HG03175 (cell line): Measurements from ENCODE around the gene SLC30A10.
"Not testable (repeated sequence)": the region's sequence is repeated elsewhere in the genome, so short reads cannot be mapped to it uniquely, and the experiment has no call there.

Source experiments
- ATAC-seq: cut with Tn5 transposase; IDR thresholded peaks from one replicate; pipeline ENCODE4 v1.9.1; 2021; ENCODE audit warnings: mild to moderate bottlenecking, moderate library complexity; ENCODE audit not compliant: unreplicated experiment

SLC30A10 gene

DNA sequence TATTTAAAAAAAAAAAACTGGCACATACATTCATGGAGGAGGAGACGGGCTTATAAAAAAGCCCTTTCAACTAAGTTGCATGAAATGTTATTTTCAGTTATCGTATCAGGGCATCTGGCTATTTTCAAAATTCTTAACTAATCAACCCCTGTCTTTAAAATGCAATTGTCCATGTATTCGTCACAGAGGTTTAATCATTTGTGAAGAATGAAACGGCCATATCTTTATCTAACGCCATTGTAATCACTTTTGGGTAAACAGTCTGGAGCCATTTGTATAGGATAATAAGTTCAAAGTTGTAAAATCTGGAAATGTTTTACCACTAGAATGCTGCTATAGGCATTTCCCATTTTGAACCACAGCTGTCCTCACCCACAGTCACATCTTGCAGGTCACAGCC lies 30.4 kb downstream of the SLC30A10 start:
- no peak for ATAC-seq

DNA sequence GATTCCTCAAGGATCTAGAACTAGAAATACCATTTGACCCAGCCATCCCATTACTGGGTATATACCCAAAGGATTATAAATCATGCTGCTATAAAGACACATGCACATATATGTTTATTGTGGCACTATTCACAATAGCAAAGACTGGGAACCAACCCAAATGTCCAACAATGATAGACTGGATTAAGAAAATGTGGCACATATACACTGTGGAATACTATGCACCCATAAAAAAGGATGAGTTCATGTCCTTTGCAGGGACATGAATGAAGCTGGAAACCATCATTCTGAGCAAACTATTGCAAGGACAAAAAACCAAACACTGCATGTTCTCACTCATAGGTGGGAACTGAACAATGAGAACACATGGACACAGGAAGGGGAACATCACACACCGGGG lies 36.1 kb downstream of the SLC30A10 start:
- not testable (repeated sequence) for ATAC-seq

DNA sequence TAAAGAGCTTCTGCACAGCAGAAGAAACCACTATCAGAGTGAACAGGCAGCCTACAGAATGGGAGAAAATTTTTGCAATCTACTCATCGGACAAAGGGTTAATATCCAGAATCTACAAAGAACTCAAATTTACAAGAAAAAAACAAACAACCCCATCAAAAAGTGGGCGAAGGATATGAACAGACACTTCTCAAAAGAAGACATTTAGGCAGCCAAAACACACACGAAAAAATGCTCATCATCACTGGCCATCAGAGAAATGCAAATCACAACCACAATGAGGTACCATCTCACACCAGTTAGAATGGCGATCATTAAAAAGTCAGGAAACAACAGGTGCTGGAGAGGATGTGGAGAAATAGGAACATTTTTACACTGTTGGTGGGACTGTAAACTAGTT lies 36.5 kb downstream of the SLC30A10 start:
- ATAC-seq: not testable (repeated sequence)

DNA sequence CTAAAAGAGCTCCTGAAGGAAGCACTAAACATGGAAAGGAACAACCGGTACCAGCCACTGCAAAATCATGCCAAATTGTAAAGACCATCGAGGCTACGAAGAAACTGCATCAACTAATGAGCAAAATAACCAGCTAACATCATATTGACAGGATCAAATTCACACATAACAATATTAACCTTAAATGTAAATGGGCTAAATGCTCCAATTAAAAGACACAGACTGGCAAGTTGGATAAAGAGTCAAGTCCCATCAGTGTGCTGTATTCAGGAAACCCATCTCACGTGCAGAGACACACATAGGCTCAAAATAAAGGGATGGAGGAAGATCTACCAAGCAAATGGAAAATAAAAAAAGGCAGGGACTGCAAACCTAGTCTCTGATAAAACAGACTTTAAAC lies 39.7 kb downstream of the SLC30A10 start:
- not testable (repeated sequence) for ATAC-seq

DNA sequence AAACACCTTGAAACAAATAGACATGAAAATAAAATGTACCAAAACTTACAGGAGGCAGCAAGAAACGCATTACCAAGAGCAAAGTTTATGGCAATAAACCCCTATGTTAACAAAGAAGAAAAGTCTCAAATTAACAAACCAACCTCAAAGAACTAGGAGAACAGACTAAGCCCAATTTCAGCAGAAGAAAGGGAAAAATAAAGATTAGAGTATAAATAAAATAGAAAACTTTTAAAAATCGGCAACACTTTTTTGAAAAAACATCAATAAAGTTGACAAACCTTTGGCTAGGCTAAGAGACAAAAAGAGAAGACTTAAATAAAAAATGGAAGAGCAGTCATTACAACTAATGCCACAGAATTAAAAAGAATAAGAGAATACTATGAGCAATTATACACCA lies 42.7 kb downstream of the SLC30A10 start:
- ATAC-seq: no peak

DNA sequence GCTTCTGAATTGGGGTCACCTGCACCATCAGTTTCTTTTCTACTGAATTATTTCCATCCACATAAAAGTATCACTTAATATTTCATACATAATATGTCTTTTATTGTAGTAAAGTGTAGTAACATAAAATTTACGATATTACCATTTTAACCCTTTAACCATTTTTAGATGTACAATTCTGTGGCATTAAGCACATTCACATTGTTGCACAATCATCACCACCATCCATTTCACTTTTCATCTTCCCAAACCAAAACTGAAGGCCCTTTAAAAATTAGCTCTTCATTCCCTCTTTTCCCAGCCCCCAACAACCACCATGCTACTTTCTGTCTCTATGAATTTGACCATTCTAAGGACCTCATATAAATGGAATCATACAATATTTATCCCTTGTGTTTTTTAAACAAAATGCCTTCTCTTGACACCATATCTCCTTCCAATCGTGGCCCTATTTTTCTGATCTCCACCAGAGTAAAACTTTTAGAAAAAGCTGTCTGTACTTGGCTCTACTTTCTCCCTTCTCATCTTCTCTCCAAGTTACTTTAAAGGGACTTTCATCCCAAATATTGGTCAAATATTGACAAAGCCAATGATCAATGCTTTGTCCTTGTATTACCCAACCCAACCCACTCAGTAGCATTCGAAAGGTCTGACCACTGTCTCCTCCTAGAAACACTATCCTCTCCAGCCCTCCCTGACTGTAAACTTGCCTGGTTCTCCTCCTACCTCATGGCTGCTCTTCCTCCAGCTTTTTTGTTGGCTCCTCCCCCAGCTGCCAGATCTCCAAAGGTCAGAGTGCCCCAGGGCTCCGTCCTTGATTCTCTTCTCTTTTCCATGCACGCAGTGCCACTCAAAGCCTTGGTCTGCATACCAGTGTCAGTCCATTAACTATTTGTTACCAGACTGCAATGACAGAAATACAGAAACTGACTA lies 44.7 kb downstream of the SLC30A10 start:
- ATAC-seq: no peak

DNA sequence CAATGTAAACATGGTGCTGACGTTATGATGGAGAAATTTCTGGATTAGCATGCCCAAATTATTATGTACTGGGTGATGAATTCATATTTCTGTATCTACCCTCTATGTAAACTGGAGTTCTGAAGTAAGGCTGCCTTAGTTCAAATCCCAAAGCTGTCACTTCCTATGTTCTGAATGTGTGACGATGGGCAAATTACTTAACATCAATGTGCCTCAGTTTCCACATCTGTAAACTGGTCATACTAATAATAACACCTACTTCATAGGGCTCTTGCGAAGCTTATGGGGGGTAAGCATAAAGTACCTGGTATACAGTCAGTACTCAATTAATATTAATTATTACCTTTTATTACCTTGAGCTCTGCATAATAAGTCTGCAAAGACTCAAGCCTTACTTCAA lies 45.6 kb downstream of the SLC30A10 start:
- no peak for ATAC-seq

DNA sequence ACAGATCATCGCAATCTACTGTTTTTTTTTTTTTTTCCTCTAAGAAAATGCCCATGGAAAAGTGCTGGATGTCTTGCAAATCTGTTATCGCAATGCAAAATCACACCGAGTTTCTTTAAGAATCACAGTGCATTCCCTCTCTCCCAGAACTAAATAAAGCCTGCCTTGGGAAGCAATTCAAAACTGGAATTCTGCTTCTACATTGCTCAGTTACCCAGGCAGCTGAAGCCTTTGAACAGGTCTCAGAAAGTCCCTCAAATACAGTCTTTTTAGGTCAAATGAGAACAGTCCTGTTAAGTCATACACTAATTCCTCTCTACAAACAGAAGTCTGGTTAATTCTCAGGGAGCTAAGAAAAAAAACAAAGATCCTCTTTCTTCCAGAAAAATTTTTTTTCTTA lies 46.3 kb downstream of the SLC30A10 start:
- no peak for ATAC-seq

DNA sequence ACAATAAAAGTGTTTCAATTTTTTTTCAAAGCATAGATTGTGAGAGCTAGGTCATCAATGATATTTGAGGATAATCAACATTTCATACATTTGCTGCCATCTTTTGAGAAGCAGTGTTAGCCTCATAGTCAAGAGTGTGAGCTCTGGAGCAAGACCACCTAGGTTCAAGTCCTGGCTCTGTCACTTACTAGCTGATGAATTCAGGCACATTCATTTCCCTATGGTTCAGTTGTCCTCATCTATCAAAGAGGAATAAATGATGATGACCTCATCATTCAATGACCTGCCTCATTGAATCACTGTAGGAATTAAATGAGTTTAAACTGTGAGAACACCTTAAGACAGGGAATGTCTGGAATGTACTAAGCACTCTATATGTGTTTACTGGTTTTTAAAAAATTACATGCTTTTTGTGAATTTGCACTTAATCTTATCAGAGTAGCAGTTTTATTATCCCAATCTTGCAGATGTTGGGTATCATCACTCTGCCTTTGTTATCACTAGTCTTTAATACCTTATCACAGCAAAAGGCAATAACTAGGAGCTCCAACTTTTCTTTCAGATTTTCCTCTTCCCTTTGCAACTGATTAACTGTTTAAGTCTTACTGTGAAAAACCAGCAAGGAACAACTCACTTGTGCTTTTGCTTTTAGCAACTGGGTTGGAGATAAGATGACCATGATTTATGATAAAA lies 47.4 kb downstream of the SLC30A10 start:
- ATAC-seq: no peak

DNA sequence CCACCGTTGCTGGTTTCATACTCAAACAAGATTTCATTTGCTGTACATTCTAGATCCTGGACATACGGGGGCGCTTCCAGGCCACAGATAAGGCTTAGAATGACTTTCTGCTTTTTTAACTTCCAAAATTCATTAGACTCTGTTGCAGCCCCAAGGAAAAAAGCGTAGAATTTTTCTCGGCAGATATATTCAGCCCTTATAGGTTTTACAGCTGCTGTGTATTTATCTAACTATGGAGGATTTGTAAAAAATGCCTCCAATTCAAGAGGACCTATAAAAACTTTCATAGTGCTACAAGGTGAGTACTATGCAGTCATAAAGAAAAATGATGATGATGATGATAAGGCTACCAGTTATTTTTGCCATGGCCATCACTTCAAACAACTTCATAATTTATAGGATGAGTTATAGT lies 51.6 kb downstream of the SLC30A10 start:
- ATAC-seq: no peak

DNA sequence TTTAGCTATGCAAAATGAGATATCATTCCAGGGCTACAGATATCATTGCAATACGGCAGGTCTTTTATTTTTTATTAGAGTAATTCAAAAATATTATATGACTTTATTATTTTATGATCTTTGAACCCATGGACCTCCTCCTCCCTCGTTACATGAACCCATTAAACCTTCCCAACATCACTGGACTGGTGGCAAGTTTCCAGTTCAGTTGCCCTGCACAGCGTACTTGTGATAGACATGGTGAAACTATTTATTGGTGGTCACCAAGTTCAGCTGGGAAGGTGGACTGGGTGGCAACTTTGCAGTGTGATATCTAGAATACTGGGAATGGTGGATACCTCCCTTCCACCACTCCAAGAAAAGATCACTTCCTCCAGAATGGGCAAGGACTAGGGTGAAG lies 52.5 kb downstream of the SLC30A10 start:
- ATAC-seq: no peak

DNA sequence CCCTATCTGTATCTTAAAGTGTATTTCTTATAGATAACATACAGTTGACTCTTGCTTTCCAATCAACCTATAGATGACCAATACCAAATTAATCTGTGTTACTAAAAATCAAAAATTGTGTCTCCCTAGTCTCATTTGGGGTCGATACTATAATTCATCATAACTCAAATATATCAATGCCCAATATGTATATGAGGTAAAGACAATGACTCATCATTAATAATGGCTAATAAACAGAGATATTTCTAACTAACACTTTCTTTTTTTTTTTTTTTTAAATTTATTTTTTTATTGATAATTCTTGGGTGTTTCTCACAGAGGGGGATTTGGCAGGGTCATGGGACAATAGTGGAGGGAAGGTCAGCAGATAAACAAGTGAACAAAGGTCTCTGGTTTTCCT lies 55.8 kb downstream of the SLC30A10 start:
- ATAC-seq: not testable (repeated sequence)

DNA sequence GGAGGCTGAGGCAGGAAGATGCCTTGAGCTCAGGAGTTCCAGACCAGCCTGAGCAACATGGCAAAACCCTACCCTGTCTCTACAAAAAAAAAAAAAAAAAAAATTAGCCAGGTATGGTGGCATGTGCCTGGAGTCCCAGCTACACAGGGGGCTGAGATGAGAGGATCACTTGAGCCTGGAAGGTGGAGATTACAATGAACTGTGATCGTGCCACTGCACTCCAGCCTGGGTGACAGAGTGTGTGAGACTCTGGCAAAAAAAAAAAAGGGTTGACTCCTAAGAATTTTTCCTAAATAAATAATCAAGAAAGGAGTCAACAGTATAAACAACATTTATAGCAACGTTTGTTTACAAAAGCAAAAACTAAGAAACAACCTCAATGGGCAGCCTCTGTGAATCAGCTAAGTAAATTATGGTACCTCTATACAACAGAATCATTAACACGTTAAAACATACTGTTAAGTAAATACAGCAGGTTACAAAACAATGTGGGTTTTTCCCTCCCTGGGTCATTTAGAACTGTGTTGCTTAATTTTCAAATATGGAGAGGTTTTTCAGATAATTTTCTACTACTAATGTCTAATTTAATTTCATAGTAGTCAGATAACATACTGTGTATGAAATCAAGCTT lies 56.8 kb downstream of the SLC30A10 start:
- ATAC-seq: no peak

DNA sequence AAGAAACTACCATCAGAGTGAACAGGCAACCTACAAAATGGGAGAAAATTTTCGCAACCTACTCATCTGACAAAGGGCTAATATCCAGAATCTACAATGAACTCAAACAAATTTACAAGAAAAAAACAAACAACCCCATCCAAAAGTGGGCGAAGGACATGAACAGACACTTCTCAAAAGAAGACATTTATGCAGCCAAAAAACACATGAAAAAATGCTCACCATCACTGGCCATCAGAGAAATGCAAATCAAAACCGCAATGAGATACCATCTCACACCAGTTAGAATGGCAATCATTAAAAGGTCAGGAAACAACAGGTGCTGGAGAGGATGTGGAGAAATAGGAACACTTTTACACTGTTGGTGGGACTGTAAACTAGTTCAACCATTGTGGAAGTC lies 59.7 kb downstream of the SLC30A10 start:
- ATAC-seq: not testable (repeated sequence)
